ENCODE measurements around the gene RRAS. TPM values are rescaled to one million over a fixed set of nuclear protein-coding genes. Genes with fewer than 3 reads are reported as not detected.
"Not testable (repeated sequence)": the region's sequence is repeated elsewhere in the genome, so short reads cannot be mapped to it uniquely, and the experiment has no call there.

The RRAS gene
- total RNA-seq, 1 donor, result 52.4 TPM

- TF ChIP-seq, protein P1, sequence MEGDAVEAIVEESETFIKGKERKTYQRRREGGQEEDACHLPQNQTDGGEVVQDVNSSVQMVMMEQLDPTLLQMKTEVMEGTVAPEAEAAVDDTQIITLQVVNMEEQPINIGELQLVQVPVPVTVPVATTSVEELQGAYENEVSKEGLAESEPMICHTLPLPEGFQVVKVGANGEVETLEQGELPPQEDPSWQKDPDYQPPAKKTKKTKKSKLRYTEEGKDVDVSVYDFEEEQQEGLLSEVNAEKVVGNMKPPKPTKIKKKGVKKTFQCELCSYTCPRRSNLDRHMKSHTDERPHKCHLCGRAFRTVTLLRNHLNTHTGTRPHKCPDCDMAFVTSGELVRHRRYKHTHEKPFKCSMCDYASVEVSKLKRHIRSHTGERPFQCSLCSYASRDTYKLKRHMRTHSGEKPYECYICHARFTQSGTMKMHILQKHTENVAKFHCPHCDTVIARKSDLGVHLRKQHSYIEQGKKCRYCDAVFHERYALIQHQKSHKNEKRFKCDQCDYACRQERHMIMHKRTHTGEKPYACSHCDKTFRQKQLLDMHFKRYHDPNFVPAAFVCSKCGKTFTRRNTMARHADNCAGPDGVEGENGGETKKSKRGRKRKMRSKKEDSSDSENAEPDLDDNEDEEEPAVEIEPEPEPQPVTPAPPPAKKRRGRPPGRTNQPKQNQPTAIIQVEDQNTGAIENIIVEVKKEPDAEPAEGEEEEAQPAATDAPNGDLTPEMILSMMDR (IDR thresholded peaks at IDR 0.05; ENCODE audit: insufficient read depth, low read length), result no peak
- H3K4me3 ChIP-seq (ENCODE audit: low read depth, low read length), result no peak overlapping the region
- DNase-seq (ENCODE audit: low read depth), result no peak
These were observed 8.2 kb downstream of the RRAS start for GRCh38 chr19:49631610-49632192.

DNA sequence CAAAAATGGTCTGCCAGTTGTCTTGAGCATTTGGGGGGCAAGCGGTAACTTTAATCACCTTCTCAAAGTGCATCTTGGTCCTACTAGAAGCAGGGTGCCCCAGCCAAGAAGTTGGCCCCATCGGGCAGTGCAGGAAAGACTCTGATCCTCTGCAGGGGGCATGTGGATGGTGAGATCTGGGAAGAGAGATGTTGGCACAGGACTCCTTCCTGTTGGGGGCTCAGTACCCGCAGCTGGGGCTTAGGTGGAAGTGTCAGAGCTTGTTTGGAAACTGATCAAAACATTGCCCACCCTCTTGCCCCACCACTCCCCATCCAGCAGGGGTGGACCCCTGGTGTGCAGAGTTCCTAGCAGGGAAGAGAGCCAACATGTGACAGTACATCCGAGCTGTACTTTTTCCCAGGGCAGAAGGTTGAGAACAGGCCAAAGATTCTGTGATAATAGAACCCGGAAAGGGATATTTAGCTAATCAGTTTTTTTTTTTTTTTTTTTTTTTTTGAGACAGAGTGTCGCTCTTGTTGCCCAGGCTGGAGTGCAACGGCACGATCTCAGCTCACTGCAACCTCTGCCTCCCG, 8.8 kb downstream of the RRAS start:
- no peak for DNase-seq (ENCODE audit: low read depth)
- H3K4me3 ChIP-seq (ENCODE audit: low read depth, low read length), result no peak overlapping the region
- TF ChIP-seq, protein P1 (IDR thresholded peaks at IDR 0.05; ENCODE audit: insufficient read depth, low read length), result no peak

GRCh38 chr19:49629659-49630058, 10.3 kb downstream of the RRAS start:
- H3K4me3 ChIP-seq (ENCODE audit: low read depth, low read length), result no peak overlapping the region
- TF ChIP-seq, protein P1 (IDR thresholded peaks at IDR 0.05; ENCODE audit: insufficient read depth, low read length), result no peak
- no peak for DNase-seq (ENCODE audit: low read depth)

DNA sequence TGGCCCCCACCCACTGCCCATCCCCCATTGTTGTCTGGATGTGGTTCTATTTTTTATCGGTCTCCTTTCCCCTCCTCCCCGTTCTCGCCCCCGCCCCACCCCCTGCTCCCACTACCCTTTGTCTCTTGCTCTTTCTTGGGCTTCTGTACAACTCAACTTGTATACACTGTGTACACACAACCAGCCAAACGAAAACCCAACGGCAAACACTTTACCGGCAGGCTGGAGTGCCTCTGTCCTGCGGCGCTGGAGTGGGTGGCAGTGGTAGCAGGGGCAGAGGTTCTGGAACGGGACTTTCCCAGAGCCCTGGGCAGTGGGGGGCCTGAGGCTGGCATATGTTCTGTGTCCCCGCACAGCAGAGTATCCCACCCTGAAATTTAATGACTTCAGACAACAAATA, 13.7 kb downstream of the RRAS start:
- TF ChIP-seq, protein P1 (IDR thresholded peaks at IDR 0.05; ENCODE audit: insufficient read depth, low read length), result no peak
- DNase-seq (ENCODE audit: low read depth), result no peak
- no peak overlapping the region for H3K4me3 ChIP-seq (ENCODE audit: low read depth, low read length)

- no peak for DNase-seq (ENCODE audit: low read depth)
- no peak overlapping the region for H3K4me3 ChIP-seq (ENCODE audit: low read depth, low read length)
- TF ChIP-seq, protein P1 (IDR thresholded peaks at IDR 0.05; ENCODE audit: insufficient read depth, low read length), result no peak
These were observed 14.7 kb downstream of the RRAS start for GRCh38 chr19:49624967-49625910.

DNA sequence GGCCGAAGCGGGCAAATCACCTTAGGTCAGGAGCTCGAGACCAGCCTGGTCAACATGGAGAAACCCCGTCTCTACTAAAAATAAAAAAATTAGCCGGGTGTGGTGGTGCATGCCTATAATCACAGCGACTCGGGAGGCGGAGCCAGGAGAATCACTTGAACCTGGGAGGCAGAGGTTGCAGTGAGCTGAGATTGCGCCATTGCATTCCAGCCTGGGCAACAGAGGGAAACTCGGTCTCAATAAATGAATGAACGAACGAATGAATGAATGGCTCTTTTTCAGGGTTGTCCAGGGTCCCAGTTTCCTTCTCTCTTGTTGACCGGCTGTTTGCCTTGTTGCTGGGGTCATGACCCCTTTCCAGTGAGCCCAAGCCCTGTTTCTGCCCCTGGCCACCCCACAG, 22.1 kb downstream of the RRAS start:
- not testable (repeated sequence) for DNase-seq (ENCODE audit: low read depth); H3K4me3 ChIP-seq (ENCODE audit: low read depth, low read length)

DNA sequence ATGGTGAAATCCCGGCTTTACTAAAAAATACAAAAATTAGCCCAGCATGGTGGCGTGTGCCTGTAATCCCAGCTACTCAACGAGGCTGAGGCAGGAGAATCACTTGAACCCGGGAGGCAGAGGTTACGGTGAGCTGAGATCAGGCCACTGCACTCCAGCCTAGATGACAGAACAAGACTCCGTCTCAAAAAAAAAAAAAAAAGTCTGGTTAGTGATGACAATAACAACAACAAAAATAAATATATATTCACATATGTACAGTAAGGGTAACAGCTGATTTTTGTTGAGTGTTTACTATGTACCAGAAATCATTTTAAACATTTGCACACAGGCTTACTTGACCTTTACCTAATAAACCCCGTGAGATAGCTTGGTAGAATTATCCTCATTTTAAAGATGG, 23.0 kb downstream of the RRAS start:
- TF ChIP-seq, protein P1 (IDR thresholded peaks at IDR 0.05; ENCODE audit: insufficient read depth, low read length), result no peak
- no peak overlapping the region for H3K4me3 ChIP-seq (ENCODE audit: low read depth, low read length)
- DNase-seq (ENCODE audit: low read depth), result no peak

Data from fibroblast of the aortic adventitia (primary cell).